Measurements from ENCODE around the gene NEAT1.

DNA sequence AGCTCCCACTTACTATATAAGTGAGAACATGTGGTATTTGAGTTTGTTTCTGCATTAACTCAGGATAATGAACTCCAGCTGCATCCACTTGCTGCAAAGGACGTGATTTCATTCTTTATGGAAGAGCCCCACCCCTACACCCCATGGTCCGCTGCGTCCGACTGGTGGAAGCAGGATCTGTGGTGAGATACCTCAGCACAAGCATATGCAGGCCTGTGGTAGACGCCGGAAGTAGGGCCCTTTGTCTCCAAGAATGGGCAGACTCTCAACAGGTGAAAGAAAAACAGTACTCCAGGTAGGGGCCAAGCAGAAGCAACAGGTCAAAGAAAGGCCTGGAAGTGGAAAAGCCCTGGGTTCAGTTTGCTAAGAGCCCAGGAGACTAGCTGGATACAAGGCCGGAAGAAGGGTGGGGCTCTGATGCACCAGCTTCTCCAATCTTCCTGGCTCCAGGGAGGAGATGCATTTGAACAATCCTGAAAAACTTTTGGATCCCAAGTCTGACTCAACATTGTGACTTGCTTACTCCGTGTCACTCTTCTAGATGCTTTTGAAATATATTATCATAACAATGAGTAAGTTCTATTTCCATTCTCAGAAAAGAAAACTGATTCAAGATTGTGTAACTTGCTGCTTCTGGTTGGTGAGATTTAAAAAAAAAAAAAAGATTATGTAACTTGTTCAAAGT, 30.4 kb downstream of the NEAT1 start:
- TF ChIP-seq CTCF (IDR thresholded peaks at IDR 0.05), result no peak
- TF ChIP-seq POLR2A (IDR thresholded peaks at IDR 0.05), result no peak
